Liver (tissue), 9 donors: ENCODE measurements around the gene NPEPL1. TPM values are rescaled to one million over a fixed set of nuclear protein-coding genes. Genes with fewer than 3 reads are reported as not detected.

ENCODE experiments used
- DNase-seq: peaks from one replicate; pipeline ENCODE4 v3.0.0-alpha.2; 2017; ENCODE audit warnings: low spot score
- H3K27ac ChIP-seq, 2 donors: one replicate each; pipeline ENCODE4 v1.7.0; 2013; ENCODE audit warnings: inconsistent platforms in 2 of 2, low read length in 2 of 2, control low read depth in 1 of 2, low read depth in 1 of 2, mild to moderate bottlenecking in 1 of 2
- H3K27me3 ChIP-seq, 4 donors: one replicate each; pipeline versions ENCODE4 v1.6.1 to v1.7.0; 2013; ENCODE audit warnings: low read length in 3 of 4, inconsistent platforms in 1 of 4, mild to moderate bottlenecking in 1 of 4, moderate library complexity in 1 of 4; ENCODE audit not compliant: control insufficient read depth in 4 of 4, insufficient read depth in 4 of 4
- H3K36me3 ChIP-seq, 4 donors: one replicate each; pipeline versions ENCODE4 v1.6.1 to v1.7.0; 2013; ENCODE audit warnings: low read length in 3 of 4, mild to moderate bottlenecking in 3 of 4, low read depth in 1 of 4, moderate library complexity in 1 of 4; ENCODE audit not compliant: control insufficient read depth in 4 of 4, insufficient read depth in 3 of 4
- H3K4me1 ChIP-seq, 4 donors: one replicate each; pipeline versions ENCODE4 v1.6.1 to v1.7.0; 2013; ENCODE audit warnings: low read length in 3 of 4, mild to moderate bottlenecking in 3 of 4, moderate library complexity in 1 of 4; ENCODE audit not compliant: control insufficient read depth in 4 of 4, insufficient read depth in 4 of 4
- H3K4me3 ChIP-seq, 3 donors: one replicate each; pipeline versions ENCODE4 v1.6.1 to v1.7.0; 2013; ENCODE audit warnings: low read length in 3 of 3, control low read depth in 1 of 3, low read depth in 1 of 3, mild to moderate bottlenecking in 1 of 3
- H3K9ac ChIP-seq, 2 donors: one replicate each; pipeline ENCODE4 v1.7.0; 2013; ENCODE audit warnings: low read length in 2 of 2, mild to moderate bottlenecking in 2 of 2, moderate library complexity in 2 of 2, control low read depth in 1 of 2, low read depth in 1 of 2
- H3K9me3 ChIP-seq, 4 donors: one replicate each; pipeline versions ENCODE4 v1.6.1 to v1.7.0; 2013; ENCODE audit warnings: low read length in 3 of 4; ENCODE audit not compliant: control insufficient read depth in 4 of 4
- ATF3 ChIP-seq: IDR thresholded peaks from 2 replicates; pipeline ENCODE4 v1.6.1; 2016; ENCODE audit warnings: antibody characterized with exemption
- CTCF ChIP-seq: fragments of 150-350 bp; IDR thresholded peaks from 2 replicates; pipeline ENCODE4 v1.5.1; 2017; ENCODE audit warnings: improper control_type of control experiment, low read depth, low read length; ENCODE audit not compliant: missing input control
- EGR1 ChIP-seq, 2 donors: IDR thresholded peaks; 2 replicates each; pipeline ENCODE4 v1.6.1; 2016 to 2018; ENCODE audit warnings: antibody characterized with exemption in 2 of 2, low read depth in 2 of 2
- FOXA1 ChIP-seq: IDR thresholded peaks from 2 replicates; pipeline ENCODE4 v1.6.1; 2016; ENCODE audit warnings: antibody characterized with exemption
- FOXA2 ChIP-seq: IDR thresholded peaks from 2 replicates; pipeline ENCODE4 v1.6.1; 2016; ENCODE audit warnings: antibody characterized with exemption
- GABPA ChIP-seq, 2 donors: IDR thresholded peaks in 1 of 2; conservative IDR thresholded peaks in 1 of 2; 2 replicates each; pipeline ENCODE4 v1.6.1; 2016; ENCODE audit warnings: antibody characterized with exemption in 2 of 2, mild to moderate bottlenecking in 1 of 2, moderate library complexity in 1 of 2
- HNF4A ChIP-seq, 2 donors: conservative IDR thresholded peaks; 2 replicates each; pipeline ENCODE4 v1.6.1; 2016; ENCODE audit warnings: antibody characterized with exemption in 2 of 2, mild to moderate bottlenecking in 2 of 2
- HNF4G ChIP-seq: IDR thresholded peaks from 2 replicates; pipeline ENCODE4 v1.6.1; 2016; ENCODE audit warnings: antibody characterized with exemption
- JUND ChIP-seq, 2 donors: IDR thresholded peaks; 2 replicates each; pipeline ENCODE4 v1.6.1; 2016; ENCODE audit warnings: antibody characterized with exemption in 2 of 2
- MAX ChIP-seq: IDR thresholded peaks from 2 replicates; pipeline ENCODE4 v1.6.1; 2016; ENCODE audit warnings: antibody characterized with exemption
- NR2F2 ChIP-seq: IDR thresholded peaks from 2 replicates; pipeline ENCODE4 v1.6.1; 2016; ENCODE audit warnings: antibody characterized with exemption
- RAD21 ChIP-seq, 2 donors: IDR thresholded peaks; 2 replicates each; pipeline ENCODE4 v1.6.1; 2016; ENCODE audit warnings: antibody characterized with exemption in 2 of 2, mild to moderate bottlenecking in 2 of 2
- RXRA ChIP-seq, 2 donors: IDR thresholded peaks; 2 replicates each; pipeline ENCODE4 v1.6.1; 2017 to 2018; ENCODE audit warnings: antibody characterized with exemption in 2 of 2, mild to moderate bottlenecking in 1 of 2
- SP1 ChIP-seq: IDR thresholded peaks from 2 replicates; pipeline ENCODE4 v1.6.1; 2018; ENCODE audit warnings: antibody characterized with exemption, mild to moderate bottlenecking
- TAF1 ChIP-seq: conservative IDR thresholded peaks from 2 replicates; pipeline ENCODE4 v1.6.1; 2016; ENCODE audit warnings: antibody characterized with exemption, mild to moderate bottlenecking
- YY1 ChIP-seq: IDR thresholded peaks from 2 replicates; pipeline ENCODE4 v1.6.1; 2016; ENCODE audit warnings: antibody characterized with exemption, mild to moderate bottlenecking
- ZBTB33 ChIP-seq: IDR thresholded peaks from 2 replicates; pipeline ENCODE4 v1.6.1; 2016; ENCODE audit warnings: antibody characterized with exemption
- WGBS: extraction: QIAGEN DNeasy Blood & Tissue Kit; methylation state at CpG from one replicate; pipeline ENCODE4 v1.1.7; 2013; 5-methylcytosine and 5-hydroxymethylcytosine counted together
- polyA plus RNA-seq, 2 donors: library from polyadenylated mRNA; stranded (reverse) in 1 of 2; unstranded in 1 of 2; fragments of 200-250 nt in 1 of 2; fragments of >200 nt in 1 of 2; fragmentation: Nextera tagmentation in 1 of 2; extraction: Ambion mirVana in 1 of 2; gene quantifications; one replicate each; pipeline versions ENCODE4 v1.2.1 to v1.2.3, GENCODE V29; 2013 to 2015
- total RNA-seq, 2 donors: library from RNA; depleted of rRNA; stranded (reverse); fragments of >200 nt; gene quantifications; one replicate each; pipeline ENCODE4 v1.2.3, GENCODE V29; 2014
- TF ChIP-seq, protein P1 (sequence below): IDR thresholded peaks from 2 replicates; pipeline ENCODE4 v1.6.1; 2016; ENCODE audit warnings: antibody characterized with exemption, mild to moderate bottlenecking
- donor health status: healthy.
- donor health status: healthy.
- donor health status: healthy.
- donor health status: healthy.
- donor health status: healthy.

NPEPL1 gene
- total and polyA plus RNA-seq, 4 donors, result 8.0 to 13.3 (median 10.9) TPM

- H3K27ac ChIP-seq, result no peak overlapping the region
- peaks cover 17 to 73% (median 57%) of the 10 kb centered on the region in 4 donors for H3K36me3 ChIP-seq
- 95% methylated on average over 9 of the region's 9 CpGs for WGBS
Observed at GRCh38 chr20:58673119-58673518, 19.5 kb upstream of the NPEPL1 start.

GRCh38 chr20:58675146-58675584, 17.4 kb upstream of the NPEPL1 start:
- H3K27ac ChIP-seq, result no peak overlapping the region
- H3K4me1 ChIP-seq, result no peaks in the 10 kb centered on the region
- no peak overlapping the region for H3K4me3 ChIP-seq
- H3K9ac ChIP-seq, result no peak overlapping the region
- peaks cover 14 to 76% (median 52%) of the 10 kb centered on the region in 4 donors for H3K36me3 ChIP-seq
- TF ChIP-seq YY1 (no peak), FOXA1 (no peak), MAX (no peak)
- no peaks in the 10 kb centered on the region for H3K27me3 ChIP-seq
- no peaks in the 10 kb centered on the region for H3K9me3 ChIP-seq
- WGBS, result 94% methylated on average over 18 of the region's 18 CpGs
- no peak for DNase-seq

More at GRCh38 chr20:58673119-58673518, 19.5 kb upstream of the NPEPL1 start:
- Histone ChIP-seq H3K4me3 (no peak overlapping the region), H3K9me3 (no peaks in the 10 kb centered on the region), H3K27me3 (no peaks in the 10 kb centered on the region), H3K4me1 (no peaks in the 10 kb centered on the region), H3K9ac (no peak overlapping the region)
- TF ChIP-seq GABPA (IDR thresholded peaks at IDR 0.05 in 1 of 2, conservative IDR thresholded peaks at IDR 0.05 in 1 of 2) (no peak), SP1 (no peak), TAF1 (no peak), EGR1 (IDR thresholded peaks at IDR 0.05; ENCODE audit: low read depth in 2 of 2) (no peak)
- no peak for DNase-seq

DNA sequence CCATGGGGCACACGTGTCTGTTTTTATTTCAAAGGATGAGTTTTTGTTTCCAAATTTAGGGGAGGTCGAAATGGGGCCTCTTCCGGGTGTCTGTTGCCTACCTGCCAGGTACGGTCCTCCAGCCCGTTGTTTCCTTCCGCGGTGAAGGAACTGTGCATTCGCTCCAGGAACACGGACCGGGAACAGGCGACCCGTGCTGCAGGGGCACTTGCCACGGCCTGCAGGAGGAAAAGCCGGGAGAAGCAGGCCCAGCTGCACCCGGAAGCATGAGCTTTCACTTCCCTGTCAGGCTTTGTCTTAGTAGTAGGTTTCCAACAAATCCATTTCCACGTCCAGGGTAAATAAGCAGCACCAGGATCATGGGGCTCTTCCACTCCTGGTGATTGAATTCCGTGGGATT, 17.0 kb upstream of the NPEPL1 start:
- Histone ChIP-seq H3K36me3 (peaks cover 14 to 73% (median 49%) of the 10 kb centered on the region in 4 donors), H3K9me3 (no peaks in the 10 kb centered on the region), H3K27me3 (no peaks in the 10 kb centered on the region), H3K9ac (no peak overlapping the region), H3K4me1 (no peaks in the 10 kb centered on the region), H3K4me3 (no peak overlapping the region), H3K27ac (no peak overlapping the region)
- DNase-seq, result no peak
- TF ChIP-seq EGR1 (IDR thresholded peaks at IDR 0.05; ENCODE audit: low read depth in 2 of 2) (no peak), YY1 (no peak), RAD21 (IDR thresholded peaks at IDR 0.05) (no peak), TAF1 (no peak), RXRA (IDR thresholded peaks at IDR 0.05) (no peak), MAX (no peak), HNF4G (no peak), NR2F2 (no peak), HNF4A (conservative IDR thresholded peaks at IDR 0.05) (no peak), JUND (IDR thresholded peaks at IDR 0.05) (no peak), ZBTB33 (no peak), CTCF (no peak), ATF3 (no peak), FOXA2 (no peak), SP1 (no peak)
- TF ChIP-seq, protein P1, sequence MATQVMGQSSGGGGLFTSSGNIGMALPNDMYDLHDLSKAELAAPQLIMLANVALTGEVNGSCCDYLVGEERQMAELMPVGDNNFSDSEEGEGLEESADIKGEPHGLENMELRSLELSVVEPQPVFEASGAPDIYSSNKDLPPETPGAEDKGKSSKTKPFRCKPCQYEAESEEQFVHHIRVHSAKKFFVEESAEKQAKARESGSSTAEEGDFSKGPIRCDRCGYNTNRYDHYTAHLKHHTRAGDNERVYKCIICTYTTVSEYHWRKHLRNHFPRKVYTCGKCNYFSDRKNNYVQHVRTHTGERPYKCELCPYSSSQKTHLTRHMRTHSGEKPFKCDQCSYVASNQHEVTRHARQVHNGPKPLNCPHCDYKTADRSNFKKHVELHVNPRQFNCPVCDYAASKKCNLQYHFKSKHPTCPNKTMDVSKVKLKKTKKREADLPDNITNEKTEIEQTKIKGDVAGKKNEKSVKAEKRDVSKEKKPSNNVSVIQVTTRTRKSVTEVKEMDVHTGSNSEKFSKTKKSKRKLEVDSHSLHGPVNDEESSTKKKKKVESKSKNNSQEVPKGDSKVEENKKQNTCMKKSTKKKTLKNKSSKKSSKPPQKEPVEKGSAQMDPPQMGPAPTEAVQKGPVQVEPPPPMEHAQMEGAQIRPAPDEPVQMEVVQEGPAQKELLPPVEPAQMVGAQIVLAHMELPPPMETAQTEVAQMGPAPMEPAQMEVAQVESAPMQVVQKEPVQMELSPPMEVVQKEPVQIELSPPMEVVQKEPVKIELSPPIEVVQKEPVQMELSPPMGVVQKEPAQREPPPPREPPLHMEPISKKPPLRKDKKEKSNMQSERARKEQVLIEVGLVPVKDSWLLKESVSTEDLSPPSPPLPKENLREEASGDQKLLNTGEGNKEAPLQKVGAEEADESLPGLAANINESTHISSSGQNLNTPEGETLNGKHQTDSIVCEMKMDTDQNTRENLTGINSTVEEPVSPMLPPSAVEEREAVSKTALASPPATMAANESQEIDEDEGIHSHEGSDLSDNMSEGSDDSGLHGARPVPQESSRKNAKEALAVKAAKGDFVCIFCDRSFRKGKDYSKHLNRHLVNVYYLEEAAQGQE, result no peak
- 92% methylated on average over 17 of the region's 17 CpGs for WGBS
